SK-N-SH (cell line): ENCODE results near the gene KRT85. TPM values are rescaled to one million over a fixed set of nuclear protein-coding genes. Genes with fewer than 3 reads are reported as not detected.

Source experiments
- CTCF ChIA-PET: fragments of 300-600, 350-600 bp; formaldehyde crosslinking; extraction: SDS; loops from one replicate; lab custom pipeline; 2021; lab: Yijun Ruan, JAX
- POLR2A ChIA-PET: fragments of 350-600 bp; sonication (Branson Sonifier 250); formaldehyde crosslinking; extraction: SDS; loops from one replicate; lab custom pipeline; 2020; ENCODE audit warnings: antibody characterized with exemption, inconsistent platforms; lab: Yijun Ruan, JAX
- DNase-seq: peaks from one replicate; pipeline ENCODE4 v3.0.0; 2012
- H2AFZ ChIP-seq: fragments of 200-600 bp; sonication (generic); 2 replicates; pipeline ENCODE4 v1.8.1; 2016; ENCODE audit warnings: antibody characterized with exemption, mild to moderate bottlenecking, low read depth
- H3F3A ChIP-seq: fragments of 200-600 bp; sonication (generic); replicated peaks from 2 replicates; pipeline ENCODE3; 2016; ENCODE audit warnings: antibody characterized with exemption, mild to moderate bottlenecking; ENCODE audit not compliant: insufficient read depth
- H3K27ac ChIP-seq, 2 experiments: fragments of 200-500 bp in 1 of 2; fragments of 200-600 bp in 1 of 2; sonication (Bioruptor generic) in 1 of 2; sonication (generic), shearing (Covaris generic) in 1 of 2; 2 replicates each; pipeline versions ENCODE4 v1.5.1 to v1.6.1; 2014 to 2016; ENCODE audit warnings: low read depth in 2 of 2, inconsistent platforms in 1 of 2, low read length in 1 of 2, mild to moderate bottlenecking in 1 of 2, mixed read lengths in 1 of 2
- H3K27me3 ChIP-seq: fragments of 200-600 bp; sonication (generic), shearing (Covaris generic); 2 replicates; pipeline ENCODE4 v1.6.1; 2016; ENCODE audit warnings: mixed run types; ENCODE audit not compliant: insufficient read depth
- H3K36me3 ChIP-seq, 2 experiments: fragments of 200-500 bp in 1 of 2; fragments of 200-600 bp in 1 of 2; sonication (Bioruptor generic) in 1 of 2; sonication (generic) in 1 of 2; replicated peaks in 1 of 2; 2 replicates each; pipeline versions ENCODE3 to v1.5.1; 2014 to 2016; ENCODE audit warnings: low read length in 1 of 2, mild to moderate bottlenecking in 1 of 2; ENCODE audit not compliant: insufficient read depth in 2 of 2, control insufficient read depth in 1 of 2
- H3K4me1 ChIP-seq, 2 experiments: fragments of 200-500 bp in 1 of 2; fragments of 200-600 bp in 1 of 2; sonication (Bioruptor generic) in 1 of 2; sonication (generic), shearing (Covaris generic) in 1 of 2; 2 replicates each; pipeline versions ENCODE4 v1.5.1 to v1.6.1; 2014 to 2016; ENCODE audit warnings: low read depth in 1 of 2, low read length in 1 of 2, mixed run types in 1 of 2; ENCODE audit not compliant: insufficient read depth in 2 of 2, control insufficient read depth in 1 of 2
- H3K4me2 ChIP-seq: fragments of 200-600 bp; sonication (generic), shearing (Covaris generic); 2 replicates; pipeline ENCODE4 v1.6.1; 2017; ENCODE audit warnings: mixed run types
- H3K4me3 ChIP-seq, 2 experiments: fragments of 200-500 bp in 1 of 2; fragments of 200-600 bp in 1 of 2; sonication (Bioruptor generic) in 1 of 2; sonication (generic), shearing (Covaris generic) in 1 of 2; 2 replicates each; pipeline versions ENCODE4 v1.5.1 to v1.8.1; 2014 to 2016; ENCODE audit warnings: low read depth in 2 of 2, inconsistent platforms in 1 of 2, low read length in 1 of 2, mild to moderate bottlenecking in 1 of 2, mixed read lengths in 1 of 2, moderate library complexity in 1 of 2
- H3K79me2 ChIP-seq: fragments of 200-600 bp; sonication (generic); 2 replicates; pipeline ENCODE4 v1.8.1; 2017; ENCODE audit warnings: mild to moderate bottlenecking; ENCODE audit not compliant: insufficient read depth
- H3K9ac ChIP-seq: fragments of 200-600 bp; sonication (generic); 2 replicates; pipeline ENCODE4 v1.6.1; 2017; ENCODE audit warnings: mixed run types
- H3K9me2 ChIP-seq: fragments of 200-600 bp; sonication (generic); 2 replicates; pipeline ENCODE4 v1.6.1; 2017; ENCODE audit warnings: mixed run types
- H3K9me3 ChIP-seq: fragments of 200-600 bp; sonication (generic); 2 replicates; pipeline ENCODE4 v1.6.1; 2017; ENCODE audit warnings: mixed run types, mild to moderate bottlenecking, moderate library complexity
- H4K20me1 ChIP-seq: fragments of 200-600 bp; sonication (generic); 2 replicates; pipeline ENCODE4 v1.6.1; 2017; ENCODE audit warnings: mild to moderate bottlenecking, mixed run types; ENCODE audit not compliant: insufficient read depth
- CHD2 ChIP-seq: fragments of 150-350 bp; IDR thresholded peaks from 2 replicates; pipeline ENCODE4 v1.6.1; 2018; ENCODE audit warnings: low read length; ENCODE audit not compliant: partially characterized antibody
- CTCF ChIP-seq: fragments of 200-600 bp; sonication (generic); IDR thresholded peaks from 2 replicates; pipeline ENCODE4 v1.6.1; 2017; ENCODE audit warnings: antibody characterized with exemption, mild to moderate bottlenecking, moderate library complexity
- ELF1 ChIP-seq: IDR thresholded peaks from 2 replicates; pipeline ENCODE4 v1.4.0; 2012
- EP300 ChIP-seq, 2 experiments: IDR thresholded peaks; 2 replicates each; pipeline versions ENCODE4 v1.4.0 to v1.6.1; 2012; ENCODE audit warnings: borderline replicate concordance in 1 of 2, low read depth in 1 of 2, low read length in 1 of 2
- FOXJ3 ChIP-seq: sonication (generic); formaldehyde crosslinking; IDR thresholded peaks from 2 replicates; pipeline ENCODE4 v1.5.1; 2020; ENCODE audit warnings: mild to moderate bottlenecking, missing genetic modification reagents
- JUND ChIP-seq: IDR thresholded peaks from 2 replicates; pipeline ENCODE4 v1.4.0; 2012
- MEF2A ChIP-seq: IDR thresholded peaks from 2 replicates; pipeline ENCODE4 v1.4.0; 2012; ENCODE audit warnings: low read depth, borderline replicate concordance
- NFIC ChIP-seq: IDR thresholded peaks from 2 replicates; pipeline ENCODE4 v1.4.0; 2012; ENCODE audit warnings: borderline replicate concordance
- NRF1 ChIP-seq: IDR thresholded peaks from 2 replicates; pipeline ENCODE4 v1.6.1; 2012; ENCODE audit warnings: low read depth, mild to moderate bottlenecking, low read length
- RAD21 ChIP-seq: IDR thresholded peaks from 2 replicates; pipeline ENCODE4 v1.6.1; 2012; ENCODE audit warnings: mild to moderate bottlenecking, low read length
- REST ChIP-seq: IDR thresholded peaks from 2 replicates; pipeline ENCODE4 v1.6.1; 2012; ENCODE audit warnings: mild to moderate bottlenecking, low read depth, low read length, moderate library complexity
- SIN3A ChIP-seq: IDR thresholded peaks from 2 replicates; pipeline ENCODE4 v1.6.1; 2012; ENCODE audit warnings: low read depth, mild to moderate bottlenecking, low read length, moderate library complexity, borderline replicate concordance
- TCF12 ChIP-seq: IDR thresholded peaks from 2 replicates; pipeline ENCODE4 v1.4.0; 2012
- TEAD4 ChIP-seq: IDR thresholded peaks from 2 replicates; pipeline ENCODE4 v1.4.0; 2012; ENCODE audit warnings: mild to moderate bottlenecking, borderline replicate concordance; ENCODE audit not compliant: insufficient read depth
- USF1 ChIP-seq: IDR thresholded peaks from 2 replicates; pipeline ENCODE4 v1.4.0; 2012; ENCODE audit warnings: low read depth, borderline replicate concordance
- WGBS: methylation state at CpG from one replicate; pipeline ENCODE4 v1.1.6; 2017; ENCODE audit warnings: low lambda C conversion rate; 5-methylcytosine and 5-hydroxymethylcytosine counted together
- polyA plus RNA-seq, 3 experiments: library from polyadenylated mRNA; depleted of rRNA; stranded (reverse); fragments of >200 nt; gene quantifications; 2 replicates each; pipeline ENCODE4 v1.2.3, GENCODE V29; 2012
- TF ChIP-seq, protein P1 (sequence below): IDR thresholded peaks from 2 replicates; pipeline ENCODE4 v1.4.0; 2012; ENCODE audit warnings: low read depth
- TF ChIP-seq, protein P2 (sequence below): IDR thresholded peaks from 2 replicates; pipeline ENCODE4; 2012
- TF ChIP-seq, protein P3 (sequence below): fragments of 150-350 bp; IDR thresholded peaks from 2 replicates; pipeline ENCODE4 v1.6.1; 2017; ENCODE audit warnings: antibody characterized with exemption, low read length, low read depth, borderline replicate concordance

KRT85 gene
- polyA plus RNA-seq, 1 of the 3 experiments (the other 2 are of a cell fraction) = not detected

GRCh38 chr12:52353766-52354165 lies 13.5 kb downstream of the KRT85 start:
- ChIA-PET POLR2A (no interaction called here), CTCF (interaction anchor here (1.2 to 2.1 kb wide), 3 partner anchors 11 to 517 kb away, joined by 3 to 5 read pairs (median 5); no protein-coding TSS in a partner anchor)
- H3K79me2 ChIP-seq = no peaks in the 10 kb centered on the region
- H2AFZ ChIP-seq = no peak overlapping the region
- H3K4me2 ChIP-seq = no peak overlapping the region
- no peak overlapping the region for H3K4me3 ChIP-seq
- TF ChIP-seq TEAD4 = no peak
- no peak for TF ChIP-seq NFIC
- no peak for TF ChIP-seq EP300 (IDR thresholded peaks at IDR 0.05; ENCODE audit: borderline replicate concordance in 1 of 2, low read depth in 1 of 2, low read length in 1 of 2)
- TF ChIP-seq TCF12 = no peak
- TF ChIP-seq ELF1 = no peak
- no peak for TF ChIP-seq USF1
- no peak for TF ChIP-seq NRF1
- TF ChIP-seq, protein P1, sequence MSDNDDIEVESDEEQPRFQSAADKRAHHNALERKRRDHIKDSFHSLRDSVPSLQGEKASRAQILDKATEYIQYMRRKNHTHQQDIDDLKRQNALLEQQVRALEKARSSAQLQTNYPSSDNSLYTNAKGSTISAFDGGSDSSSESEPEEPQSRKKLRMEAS = no peak
- TF ChIP-seq CHD2 = no peak
- no peak for TF ChIP-seq RAD21
- no peak for TF ChIP-seq CTCF
- no peak for TF ChIP-seq MEF2A
- no peak for TF ChIP-seq JUND
- no peak for TF ChIP-seq REST
- TF ChIP-seq, protein P2, sequence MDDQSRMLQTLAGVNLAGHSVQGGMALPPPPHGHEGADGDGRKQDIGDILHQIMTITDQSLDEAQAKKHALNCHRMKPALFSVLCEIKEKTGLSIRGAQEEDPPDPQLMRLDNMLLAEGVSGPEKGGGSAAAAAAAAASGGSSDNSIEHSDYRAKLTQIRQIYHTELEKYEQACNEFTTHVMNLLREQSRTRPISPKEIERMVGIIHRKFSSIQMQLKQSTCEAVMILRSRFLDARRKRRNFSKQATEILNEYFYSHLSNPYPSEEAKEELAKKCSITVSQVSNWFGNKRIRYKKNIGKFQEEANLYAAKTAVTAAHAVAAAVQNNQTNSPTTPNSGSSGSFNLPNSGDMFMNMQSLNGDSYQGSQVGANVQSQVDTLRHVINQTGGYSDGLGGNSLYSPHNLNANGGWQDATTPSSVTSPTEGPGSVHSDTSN = no peak
- TF ChIP-seq, protein P3, sequence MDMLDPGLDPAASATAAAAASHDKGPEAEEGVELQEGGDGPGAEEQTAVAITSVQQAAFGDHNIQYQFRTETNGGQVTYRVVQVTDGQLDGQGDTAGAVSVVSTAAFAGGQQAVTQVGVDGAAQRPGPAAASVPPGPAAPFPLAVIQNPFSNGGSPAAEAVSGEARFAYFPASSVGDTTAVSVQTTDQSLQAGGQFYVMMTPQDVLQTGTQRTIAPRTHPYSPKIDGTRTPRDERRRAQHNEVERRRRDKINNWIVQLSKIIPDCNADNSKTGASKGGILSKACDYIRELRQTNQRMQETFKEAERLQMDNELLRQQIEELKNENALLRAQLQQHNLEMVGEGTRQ = no peak
- TF ChIP-seq FOXJ3 (CRISPR knock-in tag) = no peak
- TF ChIP-seq SIN3A = no peak
- WGBS = 0% methylated on average over 1 of the region's 3 CpGs
- H4K20me1 ChIP-seq = no peaks in the 10 kb centered on the region
- H3F3A ChIP-seq = no peaks in the 10 kb centered on the region
- no peaks in the 10 kb centered on the region for H3K9me3 ChIP-seq
- H3K27ac ChIP-seq = no peak overlapping the region
- no peaks in the 10 kb centered on the region for H3K36me3 ChIP-seq
- H3K4me1 ChIP-seq = no peaks in the 10 kb centered on the region; a peak in 1 of 4 replicates
- peaks cover 40% of the 10 kb centered on the region; the same call in 1 of the 2 replicates for H3K27me3 ChIP-seq
- H3K9ac ChIP-seq = no peak overlapping the region
- H3K9me2 ChIP-seq = no peaks in the 10 kb centered on the region
- DNase-seq = no peak
